ENCODE data around the gene MRPS22.
"Not testable (repeated sequence)": the region's sequence is repeated elsewhere in the genome, so short reads cannot be mapped to it uniquely, and the experiment has no call there.

The MRPS22 gene

GRCh38 chr3:139396707-139397106, 52.9 kb downstream of the MRPS22 start:
- no peak for DNase-seq (ENCODE audit: low spot score)

GRCh38 chr3:139401155-139401554, 57.3 kb downstream of the MRPS22 start:
- DNase-seq (ENCODE audit: low spot score): not testable (repeated sequence)
